Measurements from ENCODE around the gene SUCNR1. TPM values are rescaled to one million over a fixed set of nuclear protein-coding genes. Genes with fewer than 3 reads are reported as not detected.

SUCNR1 gene
- total RNA-seq, 1 experiment from 2014 or later: not detected

DNA sequence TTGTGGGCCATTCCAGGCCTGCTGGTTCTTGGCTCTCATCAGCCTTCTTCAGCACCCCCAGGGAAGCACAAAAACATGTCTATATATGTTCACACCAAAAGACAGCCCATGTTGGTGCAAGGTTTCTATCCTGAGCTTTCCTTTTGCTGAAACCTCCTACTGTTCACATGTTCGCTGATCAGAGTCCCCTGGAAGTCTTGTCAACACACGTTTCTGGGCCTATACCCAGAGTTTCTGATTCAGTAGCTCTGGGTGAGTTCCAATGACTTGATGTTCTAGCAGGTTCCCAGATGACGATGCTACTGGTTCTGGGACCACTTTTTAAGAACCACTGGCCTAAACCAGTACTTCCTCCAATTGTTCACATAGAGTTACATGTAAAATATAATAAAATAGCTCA, 46.0 kb downstream of the SUCNR1 start:
- Mint-ChIP-seq H3K9me3 (no peaks in the 10 kb centered on the region), H3K36me3 (no peaks in the 10 kb centered on the region)

More for the DNA sequence above, 46.0 kb downstream of the SUCNR1 start:
- no peaks in the 10 kb centered on the region for H3K4me1 Mint-ChIP-seq
- DNase-seq (ENCODE audit: low spot score): no peak
- ChIA-PET POLR2A (no interaction called here), CTCF (no interaction called here)
- H3K4me3 Mint-ChIP-seq: no peak overlapping the region
- ATAC-seq: no peak
- TF ChIP-seq FOXP1 (CRISPR knock-in tag; IDR thresholded peaks at IDR 0.05; ENCODE audit: borderline replicate concordance) (no peak), IRF2 (CRISPR knock-in tag; IDR thresholded peaks at IDR 0.05; ENCODE audit: borderline replicate concordance, low read depth) (no peak), ZNF263 (CRISPR knock-in tag; IDR thresholded peaks at IDR 0.05; ENCODE audit: low read depth) (no peak), ZNF219 (CRISPR knock-in tag; IDR thresholded peaks at IDR 0.05; ENCODE audit: borderline replicate concordance) (no peak), STAT6 (CRISPR knock-in tag; conservative IDR thresholded peaks at IDR 0.05; ENCODE audit: low read depth) (no peak), ZNF138 (CRISPR knock-in tag; conservative IDR thresholded peaks at IDR 0.05) (no peak), PRRX2 (CRISPR knock-in tag; IDR thresholded peaks at IDR 0.05) (no peak), ZNF281 (CRISPR knock-in tag; IDR thresholded peaks at IDR 0.05) (no peak), E2F1 (CRISPR knock-in tag; IDR thresholded peaks at IDR 0.05) (no peak), NFYB (CRISPR knock-in tag; conservative IDR thresholded peaks at IDR 0.05; ENCODE audit: low read depth) (no peak), ERG (CRISPR knock-in tag; IDR thresholded peaks at IDR 0.05) (no peak), MYBL2 (CRISPR knock-in tag; IDR thresholded peaks at IDR 0.05) (no peak), TEAD1 (CRISPR knock-in tag; IDR thresholded peaks at IDR 0.05) (no peak), ZNF232 (CRISPR knock-in tag; IDR thresholded peaks at IDR 0.05) (no peak), MXD4 (CRISPR knock-in tag; IDR thresholded peaks at IDR 0.05; ENCODE audit: borderline replicate concordance) (no peak), TP53 (CRISPR knock-in tag; IDR thresholded peaks at IDR 0.05) (no peak), ZNF423 (CRISPR knock-in tag; IDR thresholded peaks at IDR 0.05) (no peak), NR2C2 (CRISPR knock-in tag; IDR thresholded peaks at IDR 0.05) (no peak)
- TF ChIP-seq, protein P1, sequence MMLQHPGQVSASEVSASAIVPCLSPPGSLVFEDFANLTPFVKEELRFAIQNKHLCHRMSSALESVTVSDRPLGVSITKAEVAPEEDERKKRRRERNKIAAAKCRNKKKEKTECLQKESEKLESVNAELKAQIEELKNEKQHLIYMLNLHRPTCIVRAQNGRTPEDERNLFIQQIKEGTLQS (CRISPR knock-in tag; conservative IDR thresholded peaks at IDR 0.05): no peak
- TF ChIP-seq, protein P2, sequence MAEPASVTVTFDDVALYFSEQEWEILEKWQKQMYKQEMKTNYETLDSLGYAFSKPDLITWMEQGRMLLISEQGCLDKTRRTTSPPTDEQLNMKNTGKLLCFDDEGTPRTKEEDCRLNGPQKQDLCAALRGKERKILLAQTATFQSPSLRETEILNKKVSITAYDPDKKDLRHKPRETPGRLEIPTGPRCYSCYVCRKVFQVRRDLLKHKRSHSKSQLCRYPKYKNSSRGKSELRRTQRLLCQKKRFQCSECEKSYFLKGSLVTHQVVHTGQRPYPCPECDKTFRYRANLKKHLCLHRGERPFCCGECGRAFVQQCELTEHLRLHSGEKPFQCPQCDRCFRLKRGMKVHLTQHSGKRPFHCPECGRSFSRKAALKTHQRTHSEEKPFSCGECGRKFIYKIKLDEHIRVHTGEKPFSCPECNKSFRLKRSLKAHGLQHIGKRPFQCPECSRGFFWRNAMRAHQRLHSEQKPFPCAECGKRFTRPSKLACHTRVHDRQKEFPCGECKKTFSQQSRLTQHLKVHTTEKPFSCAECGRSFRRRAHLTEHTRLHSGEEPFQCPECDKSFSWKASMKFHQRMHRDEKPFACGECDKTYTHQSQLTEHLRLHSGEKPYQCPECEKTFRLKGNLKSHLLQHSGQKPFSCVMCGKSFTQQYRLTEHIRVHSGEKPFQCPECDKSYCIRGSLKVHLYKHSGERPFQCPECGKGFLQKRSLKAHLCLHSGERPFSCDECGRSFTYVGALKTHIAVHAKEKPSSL (CRISPR knock-in tag; conservative IDR thresholded peaks at IDR 0.05): no peak
- H3K27ac Mint-ChIP-seq: no peak overlapping the region
- no peaks in the 10 kb centered on the region for H3K27me3 Mint-ChIP-seq (ENCODE audit: low read depth)
